Lung (tissue), 16 donors: Measurements from ENCODE around the gene MYPN. TPM values are rescaled to one million over a fixed set of nuclear protein-coding genes. Genes with fewer than 3 reads are reported as not detected.
A peak's percentile ranks its signal among the peaks of the same experiment; 100 is the strongest.

Experiments
- ATAC-seq: fragments of 200-7000 bp; cut with Tn5 transposase; one replicate; pipeline ENCODE4 v1.9.1; 2020; ENCODE audit warnings: moderate number of reproducible peaks; ENCODE audit not compliant: insufficient read depth, low FRiP score
- DNase-seq, 3 donors: peaks; one replicate each; pipeline ENCODE4 v3.0.0-alpha.2; 2013 to 2017
- H3K27ac ChIP-seq, 2 donors: one replicate each; pipeline ENCODE4 v1.5.1; 2013; ENCODE audit warnings: mild to moderate bottlenecking in 2 of 2, moderate library complexity in 2 of 2, control low read depth in 1 of 2, inconsistent platforms in 1 of 2, low read depth in 1 of 2, low read length in 1 of 2
- H3K27me3 ChIP-seq, 3 donors: one replicate each; pipeline ENCODE4 v1.5.1; 2013; ENCODE audit warnings: low read length in 2 of 3; ENCODE audit not compliant: control insufficient read depth in 3 of 3, insufficient read depth in 3 of 3
- H3K36me3 ChIP-seq, 4 donors: one replicate each; pipeline ENCODE4 v1.5.1; 2013; ENCODE audit warnings: low read length in 4 of 4, mild to moderate bottlenecking in 1 of 4, moderate library complexity in 1 of 4; ENCODE audit not compliant: control insufficient read depth in 4 of 4, insufficient read depth in 4 of 4
- H3K4me1 ChIP-seq, 5 donors: one replicate each; pipeline ENCODE4 v1.5.1; 2013; ENCODE audit warnings: low read length in 5 of 5, mild to moderate bottlenecking in 2 of 5, moderate library complexity in 1 of 5; ENCODE audit not compliant: control insufficient read depth in 5 of 5, insufficient read depth in 5 of 5
- H3K4me3 ChIP-seq: one replicate; pipeline ENCODE4 v1.5.1; 2013; ENCODE audit warnings: mild to moderate bottlenecking, control low read depth, moderate library complexity
- H3K9ac ChIP-seq, 2 donors: one replicate each; pipeline ENCODE4 v1.5.1; 2013; ENCODE audit warnings: low read length in 2 of 2, control low read depth in 1 of 2; ENCODE audit not compliant: insufficient read depth in 1 of 2
- H3K9me3 ChIP-seq, 4 donors: one replicate each; pipeline ENCODE4 v1.5.1; 2013; ENCODE audit warnings: low read length in 3 of 4, mild to moderate bottlenecking in 1 of 4, moderate library complexity in 1 of 4; ENCODE audit not compliant: control insufficient read depth in 4 of 4, insufficient read depth in 3 of 4
- WGBS, 2 donors: extraction: QIAGEN DNeasy Blood & Tissue Kit; methylation state at CpG; one replicate each; pipeline ENCODE4 v1.1.7; 2013; 5-methylcytosine and 5-hydroxymethylcytosine counted together
- long read RNA-seq, 5 donors: transcript quantifications; one replicate each; lab custom pipeline, GENCODE V29; 2026
- polyA plus RNA-seq, 2 donors: library from polyadenylated mRNA; stranded (reverse); fragments of 200-250 nt; gene quantifications; one replicate each; pipeline ENCODE4 v1.2.1, GENCODE V29; 2013
- total RNA-seq, 2 donors: library from RNA; depleted of rRNA in 1 of 2; stranded (reverse); fragments of >200 nt in 1 of 2; gene quantifications; one replicate each; pipeline ENCODE4 v1.2.1, GENCODE V29; 2014 to 2021
- TF ChIP-seq, protein P1 (sequence below): IDR thresholded peaks from 2 replicates; pipeline ENCODE4 v1.5.1; 2012; ENCODE audit warnings: mild to moderate bottlenecking; ENCODE audit errors: control extremely low read depth, extremely low read depth
- donor health status: control.
- donor health status: control.
- donor health status: Bipolar disorder and iron deficiency.
- donor health status: healthy.
- donor health status: DM: yes; HTN: yes; CAD: no.

Gene MYPN, protein sequence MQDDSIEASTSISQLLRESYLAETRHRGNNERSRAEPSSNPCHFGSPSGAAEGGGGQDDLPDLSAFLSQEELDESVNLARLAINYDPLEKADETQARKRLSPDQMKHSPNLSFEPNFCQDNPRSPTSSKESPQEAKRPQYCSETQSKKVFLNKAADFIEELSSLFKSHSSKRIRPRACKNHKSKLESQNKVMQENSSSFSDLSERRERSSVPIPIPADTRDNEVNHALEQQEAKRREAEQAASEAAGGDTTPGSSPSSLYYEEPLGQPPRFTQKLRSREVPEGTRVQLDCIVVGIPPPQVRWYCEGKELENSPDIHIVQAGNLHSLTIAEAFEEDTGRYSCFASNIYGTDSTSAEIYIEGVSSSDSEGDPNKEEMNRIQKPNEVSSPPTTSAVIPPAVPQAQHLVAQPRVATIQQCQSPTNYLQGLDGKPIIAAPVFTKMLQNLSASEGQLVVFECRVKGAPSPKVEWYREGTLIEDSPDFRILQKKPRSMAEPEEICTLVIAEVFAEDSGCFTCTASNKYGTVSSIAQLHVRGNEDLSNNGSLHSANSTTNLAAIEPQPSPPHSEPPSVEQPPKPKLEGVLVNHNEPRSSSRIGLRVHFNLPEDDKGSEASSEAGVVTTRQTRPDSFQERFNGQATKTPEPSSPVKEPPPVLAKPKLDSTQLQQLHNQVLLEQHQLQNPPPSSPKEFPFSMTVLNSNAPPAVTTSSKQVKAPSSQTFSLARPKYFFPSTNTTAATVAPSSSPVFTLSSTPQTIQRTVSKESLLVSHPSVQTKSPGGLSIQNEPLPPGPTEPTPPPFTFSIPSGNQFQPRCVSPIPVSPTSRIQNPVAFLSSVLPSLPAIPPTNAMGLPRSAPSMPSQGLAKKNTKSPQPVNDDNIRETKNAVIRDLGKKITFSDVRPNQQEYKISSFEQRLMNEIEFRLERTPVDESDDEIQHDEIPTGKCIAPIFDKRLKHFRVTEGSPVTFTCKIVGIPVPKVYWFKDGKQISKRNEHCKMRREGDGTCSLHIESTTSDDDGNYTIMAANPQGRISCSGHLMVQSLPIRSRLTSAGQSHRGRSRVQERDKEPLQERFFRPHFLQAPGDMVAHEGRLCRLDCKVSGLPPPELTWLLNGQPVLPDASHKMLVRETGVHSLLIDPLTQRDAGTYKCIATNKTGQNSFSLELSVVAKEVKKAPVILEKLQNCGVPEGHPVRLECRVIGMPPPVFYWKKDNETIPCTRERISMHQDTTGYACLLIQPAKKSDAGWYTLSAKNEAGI (N-terminal part only)
- under 1 TPM; 0.06 to 0.28 TPM for total RNA-seq
- under 1 TPM; 0.01 to 0.02 TPM for polyA plus RNA-seq
- long read RNA-seq, donor 1 = 0 reads
- long read RNA-seq, donor 2 = 0 reads
- long read RNA-seq, donor 3 = 0 reads
- long read RNA-seq, donor 4 = 0 reads
- long read RNA-seq, donor 5 = 0 reads

DNA sequence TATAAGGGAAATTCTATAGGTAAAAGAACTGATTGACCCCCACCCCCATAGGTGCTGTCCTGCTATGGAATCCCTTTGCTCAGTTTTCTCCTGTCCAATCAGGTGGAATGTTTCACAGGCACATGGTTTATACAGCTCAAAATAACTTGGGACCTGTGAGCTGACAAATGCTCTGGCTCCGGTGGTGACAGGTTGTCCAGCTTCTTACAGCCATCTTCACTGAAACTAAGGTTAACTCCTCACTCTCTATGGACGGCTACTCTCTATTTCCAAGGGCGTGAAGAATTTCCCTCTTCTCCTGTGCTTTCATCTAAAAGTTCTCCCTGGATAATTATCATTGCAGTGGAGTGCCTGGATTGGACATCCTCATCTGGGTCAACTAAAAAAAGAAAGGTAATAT, at the start of gene MYPN:
MYPN (plus strand) TSS at position 158 of the 400 bp plus-strand sequence. CDS start 11,951 bp downstream, outside the sequence.
- ATAC-seq (no peak), DNase-seq (peak in 1 of 3 donors; percentile 57)
- Histone ChIP-seq H3K27ac (peak within 1 kb of the TSS in 1 of 2 donors; percentile 92), H3K4me1 (peaks cover 0 to 31% (median 1%) of the 10 kb centered on the region in 5 donors), H3K36me3 (no peaks in the 10 kb centered on the region), H3K27me3 (no peaks in the 10 kb centered on the region), H3K9me3 (no peaks in the 10 kb centered on the region), H3K9ac (no peak within 1 kb of the TSS), H3K4me3 (no peak within 1 kb of the TSS)
- TF ChIP-seq, protein P1, sequence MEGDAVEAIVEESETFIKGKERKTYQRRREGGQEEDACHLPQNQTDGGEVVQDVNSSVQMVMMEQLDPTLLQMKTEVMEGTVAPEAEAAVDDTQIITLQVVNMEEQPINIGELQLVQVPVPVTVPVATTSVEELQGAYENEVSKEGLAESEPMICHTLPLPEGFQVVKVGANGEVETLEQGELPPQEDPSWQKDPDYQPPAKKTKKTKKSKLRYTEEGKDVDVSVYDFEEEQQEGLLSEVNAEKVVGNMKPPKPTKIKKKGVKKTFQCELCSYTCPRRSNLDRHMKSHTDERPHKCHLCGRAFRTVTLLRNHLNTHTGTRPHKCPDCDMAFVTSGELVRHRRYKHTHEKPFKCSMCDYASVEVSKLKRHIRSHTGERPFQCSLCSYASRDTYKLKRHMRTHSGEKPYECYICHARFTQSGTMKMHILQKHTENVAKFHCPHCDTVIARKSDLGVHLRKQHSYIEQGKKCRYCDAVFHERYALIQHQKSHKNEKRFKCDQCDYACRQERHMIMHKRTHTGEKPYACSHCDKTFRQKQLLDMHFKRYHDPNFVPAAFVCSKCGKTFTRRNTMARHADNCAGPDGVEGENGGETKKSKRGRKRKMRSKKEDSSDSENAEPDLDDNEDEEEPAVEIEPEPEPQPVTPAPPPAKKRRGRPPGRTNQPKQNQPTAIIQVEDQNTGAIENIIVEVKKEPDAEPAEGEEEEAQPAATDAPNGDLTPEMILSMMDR = no peak
- WGBS, 2 donors = 76 to 77% methylated on average over 3 of the region's 3 CpGs

DNA sequence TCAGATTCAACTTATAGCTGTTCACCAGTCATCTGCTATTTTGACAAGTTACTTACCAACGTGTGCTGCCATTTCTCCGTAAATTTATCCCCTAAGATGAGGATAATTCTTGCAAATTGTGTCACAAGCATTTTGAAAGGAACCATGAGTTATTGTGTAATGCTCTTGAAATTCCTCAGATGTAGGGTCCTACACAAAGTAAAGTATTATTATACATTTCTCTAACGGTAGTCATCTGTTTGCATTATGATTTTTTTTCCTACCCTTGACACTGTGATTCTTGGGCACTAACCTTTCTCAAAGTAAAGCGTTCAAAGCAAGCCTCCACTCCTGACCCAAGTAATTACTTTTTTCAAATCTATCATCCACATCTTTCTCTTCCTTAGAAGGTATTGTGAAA, 42.3 kb upstream of the MYPN start:
- Histone ChIP-seq H3K9me3 (no peaks in the 10 kb centered on the region), H3K36me3 (peaks cover 0 to 9% (median under 1%) of the 10 kb centered on the region in 4 donors), H3K4me1 (peaks cover 0 to 8% (median 3%) of the 10 kb centered on the region in 5 donors), H3K9ac (no peak overlapping the region), H3K27me3 (no peaks in the 10 kb centered on the region), H3K27ac (no peak overlapping the region), H3K4me3 (no peak overlapping the region)
- ATAC-seq = peak; percentile 69
- 51 to 58% methylated on average over 4 of the region's 4 CpGs for WGBS, 2 donors
- peak in 1 of 3 donors; percentile 29 for DNase-seq
- TF ChIP-seq, protein P1 = no peak

DNA sequence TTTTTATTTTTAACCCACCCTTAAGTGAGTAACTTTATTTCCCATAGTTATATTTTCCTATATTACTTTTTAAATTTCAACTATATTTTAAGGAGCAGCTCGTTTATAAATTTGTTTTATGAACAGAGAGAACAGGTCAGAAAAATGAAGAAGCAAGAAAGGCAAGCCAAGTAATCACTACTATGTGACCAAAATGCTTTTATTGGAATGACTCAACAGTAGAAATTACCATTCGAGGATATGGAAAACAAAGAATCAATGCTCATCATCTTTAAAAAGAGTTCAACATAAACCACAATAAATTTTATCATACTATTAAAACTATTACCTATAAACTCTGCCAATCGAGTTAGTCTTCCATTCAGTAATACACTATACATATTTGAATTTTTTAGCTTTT, 41.8 kb upstream of the MYPN start:
- 73 to 89% methylated on average over 3 of the region's 3 CpGs for WGBS, 2 donors
- H3K36me3 ChIP-seq = peaks cover 0 to 9% (median under 1%) of the 10 kb centered on the region in 4 donors
- DNase-seq (no peak), ATAC-seq (no peak)
- H3K4me1 ChIP-seq = peaks cover 0 to 8% (median 3%) of the 10 kb centered on the region in 5 donors
- no peaks in the 10 kb centered on the region for H3K9me3 ChIP-seq
- TF ChIP-seq, protein P1 = no peak
- no peak overlapping the region for H3K27ac ChIP-seq
- no peak overlapping the region for H3K9ac ChIP-seq
- no peaks in the 10 kb centered on the region for H3K27me3 ChIP-seq
- no peak overlapping the region for H3K4me3 ChIP-seq
